Umbilical cord (tissue), 2 donors: ENCODE measurements around the gene MAPRE2. TPM values are rescaled to one million over a fixed set of nuclear protein-coding genes. Genes with fewer than 3 reads are reported as not detected.

ENCODE experiments used
- DNase-seq: peaks from one replicate; pipeline ENCODE4 v3.0.0-alpha.2; 2015; ENCODE audit warnings: low spot score
- total RNA-seq: library from RNA; depleted of rRNA; stranded (reverse); fragments of >200 nt; gene quantifications from one replicate; pipeline ENCODE4 v1.2.3, GENCODE V29; 2014; ENCODE audit warnings: low replicate concordance; ENCODE audit not compliant: insufficient read depth

The MAPRE2 gene
- total RNA-seq, 1 donor from 2014 or later, result 52.2 TPM

DNA sequence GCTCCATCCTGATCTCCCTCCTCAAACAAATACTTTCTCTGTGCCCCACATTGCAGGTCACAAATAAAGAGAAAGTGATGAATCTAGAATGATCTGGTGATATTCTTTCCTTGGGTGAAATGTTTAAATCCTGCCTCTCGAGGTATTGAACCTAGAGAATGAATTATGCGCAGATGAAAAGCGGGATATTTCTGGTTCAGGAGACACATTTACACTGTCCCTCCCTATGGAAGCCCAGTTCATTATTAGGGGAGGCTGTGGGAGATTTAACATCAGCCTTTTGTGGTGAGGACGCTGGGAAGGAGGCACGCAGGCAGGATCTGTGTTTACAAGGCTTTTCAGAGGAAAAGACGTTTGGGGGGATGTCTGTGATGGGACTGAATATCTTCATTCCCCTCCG is 20.6 kb downstream of the MAPRE2 start:
- no peak for DNase-seq

DNA sequence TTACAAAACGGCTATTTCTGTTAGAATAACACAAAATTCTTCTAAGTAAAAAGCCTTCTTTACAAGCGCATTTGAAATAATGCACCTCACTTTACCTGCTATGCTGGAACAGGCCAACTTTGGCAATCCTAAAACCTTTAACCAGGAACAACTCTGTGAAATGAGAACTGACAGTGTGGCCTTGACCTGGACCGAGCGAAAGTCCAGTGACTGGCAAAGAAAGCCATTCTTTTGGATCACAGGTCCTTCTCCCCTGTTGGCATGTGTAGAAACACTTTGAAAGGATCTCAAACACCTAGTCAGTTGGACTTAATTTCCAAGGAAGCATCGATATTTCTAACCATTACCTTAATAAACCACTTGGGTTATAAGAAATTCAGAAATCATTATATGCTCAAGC is 21.2 kb downstream of the MAPRE2 start:
- no peak for DNase-seq

DNA sequence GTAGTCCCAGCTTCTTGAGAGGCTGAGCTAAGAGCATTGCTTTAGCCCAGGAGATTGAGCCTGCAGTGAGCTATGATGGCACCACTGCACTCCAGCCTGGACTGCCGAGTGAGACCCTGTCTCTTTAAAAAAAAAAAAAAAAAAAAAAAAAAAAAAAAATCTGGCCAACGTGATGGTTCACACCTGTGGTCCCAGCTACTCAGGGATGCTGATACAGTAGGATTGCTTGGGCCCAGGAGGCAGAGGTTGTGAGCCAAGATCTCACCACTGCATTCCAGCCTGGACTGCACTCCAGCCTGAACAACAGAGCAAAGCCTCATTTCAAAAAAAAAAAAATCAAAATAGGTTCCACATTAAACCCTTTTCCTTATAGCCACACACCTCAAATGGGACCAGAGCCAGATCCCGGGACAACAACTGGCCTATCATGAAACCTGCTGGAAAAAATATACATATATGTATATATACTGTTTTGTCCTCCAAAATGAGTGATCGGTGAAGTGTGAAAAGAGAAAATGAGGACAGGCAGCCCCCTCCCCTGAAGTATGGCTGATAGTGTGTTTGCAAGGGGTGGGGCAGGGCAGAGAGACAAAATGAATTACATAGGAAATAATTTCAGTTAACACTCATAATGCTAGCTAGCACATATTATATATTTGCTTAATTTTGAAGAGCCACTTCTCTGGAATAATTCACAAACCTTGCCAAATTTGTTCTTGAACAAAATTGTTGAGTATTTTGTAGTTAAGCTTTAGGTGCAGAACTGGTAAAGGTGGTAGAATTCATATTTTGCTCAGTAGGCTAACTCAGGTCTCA is 22.9 kb downstream of the MAPRE2 start:
- DNase-seq, result no peak

DNA sequence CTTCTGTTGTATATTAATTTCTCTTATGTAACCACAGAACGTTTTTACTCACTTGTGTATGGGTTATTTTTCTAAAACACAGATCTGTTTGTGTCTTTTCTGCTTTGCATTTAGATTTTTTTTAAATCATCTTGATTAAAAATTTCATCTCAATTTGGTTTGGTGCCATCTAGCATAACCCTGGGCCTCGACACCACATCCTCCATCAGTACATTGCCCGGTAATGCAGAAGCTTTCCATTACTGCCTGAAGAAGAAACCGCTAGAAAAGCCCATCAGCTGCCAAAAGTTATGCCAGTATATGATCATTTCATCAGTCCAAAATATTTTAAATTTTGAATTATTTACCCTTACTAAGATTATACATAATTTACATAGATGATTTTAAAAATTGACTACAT is 26.2 kb downstream of the MAPRE2 start:
- DNase-seq, result no peak

DNA sequence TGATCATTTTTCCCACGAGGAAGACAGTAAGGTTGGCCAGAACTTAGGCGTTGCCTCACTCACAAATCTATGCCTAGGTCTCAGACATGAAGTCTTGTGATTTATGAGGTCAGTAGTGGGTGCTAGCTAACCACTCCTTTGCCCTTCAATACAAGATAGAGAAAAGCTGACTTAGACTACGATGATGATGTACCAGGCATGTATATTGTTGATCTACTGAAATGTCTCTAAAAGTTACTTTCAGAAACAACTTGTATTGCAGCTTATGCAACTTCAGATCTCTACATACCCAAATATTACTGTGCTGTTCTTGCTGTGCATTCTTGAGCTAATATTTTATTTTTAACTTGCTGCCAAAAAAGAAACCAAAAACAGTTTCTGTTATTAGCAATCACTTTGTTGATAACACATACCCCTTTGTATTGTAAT is 30.6 kb downstream of the MAPRE2 start:
- peak; percentile 10 for DNase-seq

DNA sequence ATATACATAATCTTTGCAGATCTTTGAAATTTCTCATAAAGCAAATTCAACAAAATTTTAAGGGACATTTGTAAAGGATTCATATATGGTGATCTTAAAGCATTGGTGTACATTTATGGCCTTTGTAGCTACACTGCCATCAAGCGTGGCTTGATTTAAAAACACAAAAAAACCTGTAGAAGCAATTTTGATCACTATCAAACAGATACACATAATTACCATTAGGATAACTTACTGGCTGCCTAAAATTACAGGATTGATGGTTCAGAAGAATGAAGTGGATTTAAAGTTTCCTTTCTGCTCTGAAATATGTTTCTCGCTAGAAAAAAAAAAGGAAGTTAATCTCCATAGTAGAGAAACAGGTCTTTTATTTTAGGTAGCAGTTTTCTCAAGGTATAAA is 31.4 kb downstream of the MAPRE2 start:
- no peak for DNase-seq

DNA sequence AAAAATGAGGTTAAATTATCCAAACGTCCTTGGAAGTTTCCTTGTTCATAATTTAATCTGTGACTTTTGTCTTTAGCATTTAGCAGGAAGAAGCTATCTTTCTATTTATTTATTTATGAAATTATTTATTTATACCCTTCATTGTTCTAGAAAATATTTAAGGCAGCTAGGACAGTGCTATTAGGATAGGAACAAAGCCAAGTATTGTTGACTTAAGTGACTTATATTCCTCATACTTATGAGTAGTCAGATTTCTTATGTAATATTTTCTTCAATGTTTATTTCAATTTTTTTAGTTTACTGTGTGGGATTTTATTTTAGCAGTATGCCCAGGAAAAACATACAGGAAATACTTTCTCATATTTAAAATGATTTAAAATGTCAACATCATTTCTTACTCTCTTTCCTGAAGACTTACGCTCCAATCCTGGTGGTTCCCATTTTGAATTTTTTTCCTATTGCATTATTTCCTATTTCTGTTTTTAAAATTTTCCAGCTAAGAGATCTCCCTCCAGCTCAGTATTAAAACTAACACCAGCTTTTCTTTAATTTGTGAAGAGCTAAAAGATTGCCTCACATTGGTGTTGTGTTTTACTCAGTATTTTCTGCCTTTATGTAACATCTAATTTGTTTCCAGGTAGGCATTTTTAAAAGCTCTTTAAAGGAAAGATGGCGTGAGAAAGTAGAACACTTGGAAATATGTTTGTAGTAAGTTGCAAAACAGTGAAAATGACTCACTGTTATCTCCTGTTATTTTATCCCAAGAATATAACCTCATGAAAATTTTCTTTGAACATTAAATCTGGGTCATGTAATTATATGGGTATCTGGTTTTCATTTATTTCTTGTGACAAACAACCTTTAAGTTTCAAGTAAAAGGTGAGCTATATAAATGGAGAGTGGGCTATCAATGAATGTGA is 32.2 kb downstream of the MAPRE2 start:
- DNase-seq, result peak; percentile 61

DNA sequence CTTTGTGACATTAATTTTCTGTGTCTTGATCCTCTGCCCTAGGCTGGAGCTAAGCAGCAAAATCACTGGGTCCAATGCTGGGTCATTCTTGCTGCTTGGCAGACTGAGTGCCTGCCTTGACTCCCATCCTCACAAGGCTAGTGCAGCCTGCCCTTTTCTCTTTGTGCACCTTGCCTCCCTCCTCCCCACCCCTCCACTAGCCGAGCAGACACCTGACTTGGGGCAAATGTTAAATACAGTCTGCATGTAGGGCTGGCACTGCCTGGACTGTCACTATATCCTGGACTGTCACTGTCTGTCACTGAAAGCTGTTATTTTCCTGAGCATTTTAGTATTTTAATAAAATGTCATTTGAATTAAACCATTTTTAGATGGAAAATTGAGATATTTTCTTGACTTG is 33.4 kb downstream of the MAPRE2 start:
- no peak for DNase-seq

DNA sequence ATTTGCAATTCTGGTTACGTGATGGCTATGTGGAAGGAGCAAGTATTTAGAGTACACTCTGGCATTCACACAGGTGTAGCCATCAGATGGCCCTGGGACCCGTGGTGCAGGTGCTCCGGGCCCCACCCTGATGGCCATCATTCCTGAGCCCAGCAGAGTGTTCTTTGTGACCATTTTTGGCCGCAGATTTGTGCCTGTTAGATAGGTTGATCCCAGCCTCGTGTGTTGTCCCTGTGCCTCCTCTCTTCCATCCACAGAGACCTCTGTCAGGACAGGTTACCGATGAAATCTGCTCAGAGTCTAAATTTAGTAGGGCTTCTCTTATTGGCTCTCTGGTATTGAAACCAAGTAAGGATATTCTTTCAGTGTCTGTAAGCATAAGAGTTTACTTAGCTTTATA is 33.9 kb downstream of the MAPRE2 start:
- DNase-seq, result no peak

DNA sequence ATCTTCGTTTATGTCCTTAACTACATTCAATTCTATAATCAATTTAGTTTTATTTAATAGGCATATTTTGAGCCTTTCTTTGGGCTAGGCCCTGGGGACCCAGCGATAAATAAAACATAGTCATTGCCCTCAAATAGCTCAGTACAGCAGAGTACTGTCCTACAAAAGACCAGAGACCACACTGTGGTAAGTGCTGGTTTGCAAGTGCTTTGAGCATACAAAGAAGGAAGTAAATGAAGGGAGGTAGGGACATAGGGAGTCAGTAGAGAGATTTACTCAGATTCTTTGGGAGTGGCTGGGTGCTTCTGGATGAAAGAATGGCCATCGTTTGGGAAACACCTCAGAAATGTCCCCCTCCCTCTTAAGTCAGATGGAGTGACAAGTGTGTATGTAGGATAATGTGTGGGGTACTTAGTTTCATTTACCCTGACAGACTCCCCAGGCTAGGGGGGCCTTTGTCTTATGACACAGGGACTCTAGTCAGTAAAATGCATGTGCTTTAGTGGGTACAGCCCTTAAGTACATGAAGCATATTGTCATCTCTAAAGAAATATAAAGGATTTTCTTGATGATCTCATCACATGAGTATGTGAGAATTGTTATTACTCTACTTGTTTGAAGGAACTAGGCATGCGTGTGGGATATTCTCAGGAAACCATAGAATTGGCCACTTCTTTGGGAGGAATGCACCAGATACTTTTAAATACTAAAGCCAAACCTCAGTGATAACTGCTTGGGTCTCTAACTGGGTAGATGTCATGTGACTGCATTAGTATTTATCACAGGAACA is 35.1 kb downstream of the MAPRE2 start:
- DNase-seq, result peak; percentile 47

DNA sequence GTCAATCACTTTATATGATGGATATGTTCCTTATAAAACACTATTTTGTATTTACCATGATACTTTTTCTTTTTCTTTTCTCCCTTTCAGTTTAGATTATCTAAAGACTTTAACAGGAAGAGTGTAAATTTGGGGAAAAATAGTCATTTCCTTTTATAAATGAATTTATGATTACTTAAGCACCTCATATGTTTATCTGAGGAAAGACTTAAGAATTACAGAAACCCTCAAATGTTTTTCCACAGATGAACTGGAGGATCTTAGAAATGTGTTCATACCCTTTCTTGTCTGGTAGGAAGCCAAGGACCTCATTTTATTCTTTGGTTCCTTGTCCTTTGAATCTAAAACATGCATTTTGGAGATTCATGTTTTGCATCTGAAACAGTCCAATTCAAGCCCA is 36.7 kb downstream of the MAPRE2 start:
- no peak for DNase-seq

DNA sequence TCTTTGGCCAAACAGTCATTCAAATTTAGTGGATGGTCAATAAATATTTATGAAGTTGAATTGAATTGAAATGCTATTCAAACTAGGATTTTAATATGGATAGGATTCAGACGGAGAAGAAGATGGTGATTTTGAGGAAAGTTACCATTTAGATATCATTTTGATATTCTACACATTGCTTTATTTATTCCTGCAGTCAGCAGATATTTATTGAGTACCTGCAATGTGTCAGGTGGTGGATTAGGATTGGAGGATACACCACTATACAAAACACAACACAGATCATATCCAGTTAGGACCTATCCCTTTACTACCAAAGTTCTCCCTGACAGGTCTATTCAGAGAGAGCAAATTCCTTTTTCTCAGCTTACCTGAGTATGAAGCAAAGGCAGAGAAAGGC is 38.8 kb downstream of the MAPRE2 start:
- no peak for DNase-seq

DNA sequence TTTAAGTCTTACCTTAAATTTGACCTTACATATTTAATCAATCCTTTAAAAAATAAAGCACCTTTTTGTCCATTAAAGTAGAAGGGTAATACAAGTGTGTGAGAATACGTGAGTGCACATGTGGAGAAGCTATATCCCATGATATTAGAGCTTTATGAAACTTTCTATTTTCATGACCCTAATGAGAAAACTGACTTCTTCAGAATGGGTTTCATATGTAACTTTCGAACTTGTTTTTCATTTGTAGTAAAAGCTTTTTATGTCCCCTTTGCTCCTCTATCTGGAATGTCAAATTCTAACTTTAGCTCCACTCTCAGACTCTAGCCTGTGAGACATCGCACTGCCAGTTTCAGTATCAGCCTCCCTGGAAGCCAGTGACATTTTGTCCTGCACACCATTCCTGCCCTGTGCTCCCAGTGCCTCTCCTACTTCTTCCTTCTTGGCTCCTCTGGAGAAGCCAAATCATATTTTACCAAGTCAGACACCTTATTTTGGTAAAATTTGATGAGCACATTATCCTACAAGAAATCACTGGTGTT is 42.0 kb downstream of the MAPRE2 start:
- no peak for DNase-seq

DNA sequence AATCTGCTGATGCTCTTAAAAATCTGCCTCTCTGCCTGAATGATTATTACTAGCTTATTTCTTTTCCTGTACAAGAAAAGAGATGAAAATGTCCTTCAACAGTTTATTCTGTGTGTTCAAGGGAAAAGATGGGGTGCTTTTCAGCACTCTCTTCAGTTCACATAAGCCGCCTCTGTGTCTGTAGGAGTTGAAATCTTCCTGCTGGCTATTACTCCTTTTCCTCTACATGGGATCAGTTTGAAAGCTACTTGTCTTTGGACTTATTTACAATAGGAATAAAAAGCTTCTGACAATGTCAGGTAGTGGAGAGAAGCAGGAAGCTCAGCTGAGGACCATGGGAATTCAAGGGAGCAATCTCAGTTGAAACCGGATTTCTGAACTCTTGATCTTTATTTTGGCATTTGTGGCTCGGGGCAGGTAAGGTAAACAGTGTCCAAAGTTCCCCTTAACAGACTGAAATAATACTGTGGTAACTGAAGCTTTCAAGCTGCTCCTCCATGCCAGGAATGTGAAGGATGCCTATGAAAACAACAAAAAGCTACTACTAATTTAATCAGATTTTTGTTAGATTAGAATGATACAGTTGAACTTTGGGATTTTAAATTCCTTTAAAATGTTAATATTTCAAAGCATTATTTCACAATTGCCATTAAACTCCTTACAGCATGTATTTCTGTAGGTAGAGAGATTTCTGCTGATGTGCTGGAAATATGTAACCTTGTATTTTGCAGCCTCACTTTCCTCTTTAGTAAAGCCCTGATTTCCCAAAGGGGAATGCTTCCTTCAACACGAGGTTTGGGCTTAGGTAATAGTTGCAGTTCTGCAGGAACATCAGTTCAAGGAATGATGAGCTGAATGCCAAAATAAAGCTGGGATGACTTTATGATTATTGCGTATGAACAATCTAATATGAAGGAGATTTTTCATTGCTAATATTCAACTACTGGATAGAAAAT is 43.6 kb downstream of the MAPRE2 start:
- no peak for DNase-seq

DNA sequence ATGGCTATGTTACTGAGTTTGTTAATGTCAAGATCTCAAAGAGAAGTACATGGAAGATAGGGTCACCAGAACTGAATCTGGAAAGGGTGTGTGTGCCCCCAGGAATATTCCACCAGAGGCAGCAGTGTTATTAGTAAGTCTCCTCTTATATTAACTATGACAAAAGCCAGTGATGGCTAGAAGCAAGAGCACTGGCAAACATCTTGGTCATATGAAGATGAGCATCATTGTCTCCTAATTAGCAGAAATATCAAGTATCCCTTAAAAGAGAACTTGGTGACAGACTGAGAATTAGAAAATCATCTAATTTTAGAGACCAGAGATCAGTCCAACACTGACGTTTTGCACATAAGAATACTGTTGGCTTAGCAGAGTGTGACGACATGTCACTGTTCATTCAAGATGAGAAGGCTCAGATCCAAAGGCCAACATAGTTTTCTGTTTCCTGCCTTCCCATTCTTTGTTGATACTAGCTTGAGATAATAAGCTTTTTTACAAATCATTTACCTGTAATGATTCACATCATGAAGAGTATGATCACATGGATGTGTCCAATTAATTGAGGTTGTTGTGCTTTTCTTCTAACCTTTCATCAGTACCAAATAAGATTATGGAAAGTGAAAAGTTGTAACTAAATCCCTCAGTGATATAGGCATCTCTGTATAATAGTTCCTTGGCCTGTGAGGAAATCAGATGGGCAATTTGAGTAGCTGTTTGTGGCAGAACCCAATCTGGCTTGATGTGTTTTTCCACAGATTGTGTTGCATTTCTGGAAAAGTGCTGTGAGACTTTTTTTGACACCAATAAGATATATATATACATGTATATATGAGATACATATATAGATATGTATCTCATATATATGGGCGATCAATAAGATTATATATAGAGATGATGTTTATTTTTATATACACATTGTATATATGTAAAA is 44.5 kb downstream of the MAPRE2 start:
- no peak for DNase-seq

DNA sequence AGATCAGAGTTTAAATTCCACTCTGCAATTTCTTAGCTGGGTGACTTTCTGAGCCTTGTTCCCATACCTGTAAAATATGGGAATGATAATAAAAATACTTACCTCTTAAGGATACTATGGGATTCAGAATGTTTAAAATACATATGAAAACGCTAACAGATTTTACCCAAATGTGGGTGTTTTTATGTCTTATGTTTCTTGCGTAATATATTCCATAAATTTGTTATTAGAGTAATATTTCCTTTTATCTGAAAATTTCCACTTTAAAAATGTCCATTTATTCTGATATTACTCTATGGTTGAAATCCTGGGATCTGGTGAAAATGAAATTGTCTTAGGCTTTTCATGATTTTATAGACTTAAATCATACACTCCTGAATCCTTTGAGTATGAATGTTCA is 45.5 kb downstream of the MAPRE2 start:
- no peak for DNase-seq

DNA sequence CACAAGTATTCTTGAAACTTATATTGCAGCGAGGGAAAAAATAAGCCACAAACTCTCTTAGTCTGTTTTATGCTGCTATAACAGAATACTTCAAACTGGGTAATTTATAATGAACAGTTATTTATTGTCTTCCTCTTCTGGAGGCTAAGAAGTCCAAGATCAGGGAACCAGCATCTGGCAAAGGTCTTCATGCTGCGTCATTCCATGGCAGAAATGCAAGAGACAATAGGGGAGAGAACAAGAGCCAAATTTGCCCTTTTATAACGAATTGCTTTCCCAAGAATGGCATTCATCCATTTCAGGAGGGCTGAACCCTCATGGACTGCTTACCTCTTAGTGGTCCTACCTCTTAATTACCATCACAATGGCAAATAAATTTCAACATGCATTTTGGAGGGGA is 46.5 kb downstream of the MAPRE2 start:
- DNase-seq, result no peak

DNA sequence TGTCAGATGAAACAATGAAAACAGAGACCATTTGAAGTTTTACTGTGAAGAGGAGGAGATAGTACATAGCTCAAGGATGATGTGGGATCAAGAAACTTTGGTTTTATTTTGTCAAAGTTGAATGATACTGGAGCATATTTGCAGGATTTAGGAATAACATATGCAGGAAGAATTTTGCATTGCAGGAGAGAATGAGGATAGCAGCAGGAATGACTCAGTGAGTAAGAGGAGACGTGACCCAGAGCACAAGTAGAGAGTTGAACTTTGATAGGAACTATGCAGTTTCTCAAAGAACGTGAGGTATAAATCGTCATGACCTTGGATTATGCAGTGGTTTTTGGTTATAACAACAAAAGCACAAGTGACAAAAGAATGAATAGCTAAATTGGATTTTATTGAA is 47.7 kb downstream of the MAPRE2 start:
- peak; percentile 81 for DNase-seq

DNA sequence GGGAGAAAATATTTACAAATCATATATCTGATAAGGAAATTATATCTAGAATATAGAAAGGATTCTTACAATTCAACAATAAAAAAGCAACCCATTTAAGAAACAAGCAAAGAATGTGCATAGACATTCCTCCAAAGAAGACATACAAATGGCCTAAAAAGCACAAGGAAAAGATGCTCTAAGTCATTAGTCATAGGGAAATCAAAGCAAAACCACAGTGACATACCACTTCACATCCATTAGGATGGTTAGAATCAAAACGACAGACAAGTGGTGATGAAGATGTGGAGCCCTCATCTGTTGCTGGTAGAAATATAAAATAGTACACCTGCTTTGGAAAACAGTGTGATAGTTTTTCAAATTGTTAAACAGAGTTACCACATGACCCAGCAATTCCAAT is 48.2 kb downstream of the MAPRE2 start:
- peak; percentile 28 for DNase-seq
